ENCODE measurements around the gene DEXI.

GRCh38 chr16:10944249-10945064 is 2.2 kb upstream of the DEXI start, which contains the start of gene CLEC16A:
- peak; percentile 75 to 89 for TF ChIP-seq POLR2A (IDR thresholded peaks at IDR 0.05)
- TF ChIP-seq, protein P1, sequence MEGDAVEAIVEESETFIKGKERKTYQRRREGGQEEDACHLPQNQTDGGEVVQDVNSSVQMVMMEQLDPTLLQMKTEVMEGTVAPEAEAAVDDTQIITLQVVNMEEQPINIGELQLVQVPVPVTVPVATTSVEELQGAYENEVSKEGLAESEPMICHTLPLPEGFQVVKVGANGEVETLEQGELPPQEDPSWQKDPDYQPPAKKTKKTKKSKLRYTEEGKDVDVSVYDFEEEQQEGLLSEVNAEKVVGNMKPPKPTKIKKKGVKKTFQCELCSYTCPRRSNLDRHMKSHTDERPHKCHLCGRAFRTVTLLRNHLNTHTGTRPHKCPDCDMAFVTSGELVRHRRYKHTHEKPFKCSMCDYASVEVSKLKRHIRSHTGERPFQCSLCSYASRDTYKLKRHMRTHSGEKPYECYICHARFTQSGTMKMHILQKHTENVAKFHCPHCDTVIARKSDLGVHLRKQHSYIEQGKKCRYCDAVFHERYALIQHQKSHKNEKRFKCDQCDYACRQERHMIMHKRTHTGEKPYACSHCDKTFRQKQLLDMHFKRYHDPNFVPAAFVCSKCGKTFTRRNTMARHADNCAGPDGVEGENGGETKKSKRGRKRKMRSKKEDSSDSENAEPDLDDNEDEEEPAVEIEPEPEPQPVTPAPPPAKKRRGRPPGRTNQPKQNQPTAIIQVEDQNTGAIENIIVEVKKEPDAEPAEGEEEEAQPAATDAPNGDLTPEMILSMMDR (IDR thresholded peaks at IDR 0.05): peak in 2 of 6 experiments; percentile 19 to 50

Measured in adrenal gland (tissue), 5 donors.